GM23248 (cell line): Measurements from ENCODE around the gene RIC8B.

Experiments
- EZH2 ChIP-seq: fragments of 200-600 bp; sonication (generic); IDR thresholded peaks from 2 replicates; pipeline ENCODE4 v1.6.1; 2018; ENCODE audit warnings: antibody characterized with exemption, mild to moderate bottlenecking; ENCODE audit not compliant: insufficient read depth, poor library complexity, severe bottlenecking
- EZH2phosphoT487 ChIP-seq: fragments of 200-600 bp; sonication (generic); IDR thresholded peaks from 2 replicates; pipeline ENCODE4 v1.6.1; 2018; ENCODE audit warnings: antibody characterized with exemption, moderate library complexity, mild to moderate bottlenecking, low read depth; ENCODE audit not compliant: insufficient read depth

DNA sequence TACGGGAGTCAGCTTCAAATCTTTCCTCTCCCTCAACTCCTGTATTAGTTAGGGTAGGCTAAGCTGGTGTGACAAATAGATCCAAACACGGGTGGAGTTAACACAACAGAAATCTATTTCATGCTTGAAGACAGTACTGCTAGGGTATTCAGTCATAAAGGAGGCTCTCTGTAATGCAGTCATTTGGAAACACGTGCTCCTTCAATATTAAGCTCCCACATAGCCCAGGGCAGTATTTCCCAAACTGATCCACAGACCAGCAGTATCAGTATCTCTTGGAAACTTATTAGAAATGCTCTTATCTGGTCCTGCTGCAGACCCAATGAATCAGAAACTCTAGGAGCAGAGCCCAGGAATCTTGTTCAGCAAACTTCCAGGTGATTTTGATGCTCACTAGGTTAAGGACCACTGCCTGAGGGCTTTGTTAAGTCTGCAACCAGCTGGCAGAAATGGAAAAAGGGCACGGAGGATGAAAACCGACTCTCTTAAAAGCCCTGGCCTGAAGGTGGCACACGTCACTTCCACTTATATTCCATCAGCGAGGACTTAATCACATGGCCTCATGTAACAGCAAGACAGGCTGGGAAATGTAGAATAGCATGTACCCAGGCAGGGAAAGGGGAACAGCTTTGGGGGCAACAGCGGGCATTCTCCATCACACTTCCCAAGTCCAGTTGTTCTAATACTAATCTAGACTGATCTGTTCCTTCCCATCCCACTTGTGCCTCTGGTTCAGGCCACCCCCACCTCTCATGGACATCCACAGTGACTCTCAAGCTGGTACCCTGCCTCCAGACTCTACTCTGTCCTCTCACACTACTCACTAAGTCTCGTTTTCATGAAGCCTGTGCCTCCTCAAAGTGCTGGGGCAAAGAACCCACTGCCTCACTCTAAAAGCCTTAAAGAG, 38.2 kb upstream of the RIC8B start:
- TF ChIP-seq EZH2, result no peak
- TF ChIP-seq EZH2phosphoT487, result no peak
